ENCODE measurements around the gene CFAP74.

Gene CFAP74

DNA sequence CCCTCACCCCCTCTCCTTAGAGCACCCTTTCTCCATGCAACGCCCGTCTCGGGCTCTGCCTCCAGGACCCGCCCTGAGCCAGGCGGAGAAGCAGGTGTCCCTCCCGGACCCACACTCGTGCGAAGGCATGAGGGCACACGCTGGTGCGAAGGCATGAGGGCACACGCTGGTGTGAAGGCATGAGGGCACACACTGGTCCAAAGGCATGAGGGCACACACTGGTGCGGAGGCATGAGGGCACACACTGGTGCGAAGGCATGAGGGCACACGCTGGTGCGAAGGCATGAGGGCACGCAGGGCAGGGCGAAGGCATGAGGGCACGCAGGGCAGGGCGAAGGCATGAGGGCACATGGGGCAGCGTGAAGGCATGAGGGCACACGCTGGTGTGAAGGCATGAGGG, 78.7 kb downstream of the CFAP74 start:
- TF ChIP-seq, protein P1, sequence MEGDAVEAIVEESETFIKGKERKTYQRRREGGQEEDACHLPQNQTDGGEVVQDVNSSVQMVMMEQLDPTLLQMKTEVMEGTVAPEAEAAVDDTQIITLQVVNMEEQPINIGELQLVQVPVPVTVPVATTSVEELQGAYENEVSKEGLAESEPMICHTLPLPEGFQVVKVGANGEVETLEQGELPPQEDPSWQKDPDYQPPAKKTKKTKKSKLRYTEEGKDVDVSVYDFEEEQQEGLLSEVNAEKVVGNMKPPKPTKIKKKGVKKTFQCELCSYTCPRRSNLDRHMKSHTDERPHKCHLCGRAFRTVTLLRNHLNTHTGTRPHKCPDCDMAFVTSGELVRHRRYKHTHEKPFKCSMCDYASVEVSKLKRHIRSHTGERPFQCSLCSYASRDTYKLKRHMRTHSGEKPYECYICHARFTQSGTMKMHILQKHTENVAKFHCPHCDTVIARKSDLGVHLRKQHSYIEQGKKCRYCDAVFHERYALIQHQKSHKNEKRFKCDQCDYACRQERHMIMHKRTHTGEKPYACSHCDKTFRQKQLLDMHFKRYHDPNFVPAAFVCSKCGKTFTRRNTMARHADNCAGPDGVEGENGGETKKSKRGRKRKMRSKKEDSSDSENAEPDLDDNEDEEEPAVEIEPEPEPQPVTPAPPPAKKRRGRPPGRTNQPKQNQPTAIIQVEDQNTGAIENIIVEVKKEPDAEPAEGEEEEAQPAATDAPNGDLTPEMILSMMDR (IDR thresholded peaks at IDR 0.05; ENCODE audit: low read depth, low read length), result no peak
- Histone ChIP-seq H3K36me3 (no peaks in the 10 kb centered on the region), H3K27me3 (ENCODE audit: insufficient read depth, low read depth, severe bottlenecking) (no peaks in the 10 kb centered on the region), H3K4me3 (ENCODE audit: low read depth, low read length) (no peak overlapping the region), H3K9me3 (ENCODE audit: severe bottlenecking) (no peaks in the 10 kb centered on the region), H3K27ac (no peak overlapping the region)
- DNase-seq, result peak; percentile 4

DNA sequence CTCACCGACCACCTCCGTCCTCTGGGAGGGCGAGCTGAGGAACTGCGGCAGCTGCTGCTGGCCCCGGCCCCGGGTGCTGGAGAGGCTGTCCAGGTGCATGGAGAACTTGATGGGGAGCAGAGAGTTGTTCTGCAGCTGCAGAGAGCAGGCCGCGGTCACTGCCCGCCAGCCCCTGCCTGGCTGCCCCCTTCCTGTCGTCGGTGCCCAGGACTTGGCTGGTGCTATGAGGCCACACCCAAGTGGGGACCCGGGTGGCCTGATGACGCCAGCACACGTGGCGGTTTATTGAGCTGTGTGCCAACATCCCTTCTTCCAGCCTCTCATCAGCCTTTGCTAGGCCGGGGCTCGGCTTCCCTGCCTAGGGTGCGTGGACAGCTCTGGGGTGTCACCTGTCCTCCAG, 79.2 kb downstream of the CFAP74 start:
- Histone ChIP-seq H3K27ac (no peak overlapping the region), H3K27me3 (ENCODE audit: insufficient read depth, low read depth, severe bottlenecking) (no peaks in the 10 kb centered on the region), H3K9me3 (ENCODE audit: severe bottlenecking) (no peaks in the 10 kb centered on the region), H3K4me3 (ENCODE audit: low read depth, low read length) (no peak overlapping the region), H3K36me3 (no peaks in the 10 kb centered on the region)
- no peak for DNase-seq
- TF ChIP-seq, protein P1 (IDR thresholded peaks at IDR 0.05; ENCODE audit: low read depth, low read length), result no peak

DNA sequence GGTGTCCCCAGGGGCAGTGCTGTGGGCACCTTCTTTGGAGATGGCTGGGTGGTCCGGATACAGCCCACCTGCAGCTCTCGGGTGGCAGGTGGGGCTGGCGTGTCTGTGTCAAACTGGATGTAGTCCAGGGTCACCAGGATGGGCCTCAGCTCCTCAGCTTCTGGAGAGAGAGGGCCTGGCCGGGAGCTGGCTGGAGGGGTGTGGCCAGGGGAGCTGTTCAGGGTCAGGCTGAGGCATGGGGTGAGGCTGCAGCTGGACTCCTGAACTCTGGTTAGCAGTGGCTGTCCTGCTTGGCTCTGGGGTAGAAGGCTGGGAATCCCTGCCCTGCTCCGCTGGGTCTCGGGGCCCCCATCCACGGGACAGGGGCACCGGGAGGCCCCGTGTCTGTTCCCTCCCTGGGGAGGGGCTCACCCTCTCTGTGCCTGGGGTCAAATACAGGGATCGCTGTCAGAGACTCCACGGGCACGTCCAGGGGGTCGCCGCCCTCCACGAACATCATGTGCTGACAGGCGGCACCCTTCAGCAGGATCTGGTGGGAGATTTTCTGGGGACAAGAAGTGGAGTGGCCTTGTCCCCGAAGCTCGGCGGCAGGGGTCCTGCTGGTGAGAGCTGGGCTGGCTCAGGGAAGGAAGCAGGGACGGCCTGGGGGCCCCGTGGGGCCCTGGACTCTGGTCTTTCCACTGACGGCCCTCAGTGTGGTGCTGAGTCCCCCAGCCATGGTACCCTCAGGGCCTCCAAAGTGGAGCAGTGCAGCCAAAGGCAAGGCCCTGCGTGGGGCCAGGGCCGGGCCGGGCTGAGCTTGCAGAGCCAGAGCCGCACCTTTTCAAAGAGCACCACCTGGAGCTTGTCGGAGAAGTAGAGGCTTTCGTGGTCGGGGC, 80.4 kb downstream of the CFAP74 start:
- Histone ChIP-seq H3K36me3 (no peaks in the 10 kb centered on the region), H3K4me3 (ENCODE audit: low read depth, low read length) (no peak overlapping the region), H3K9me3 (ENCODE audit: severe bottlenecking) (no peaks in the 10 kb centered on the region), H3K27me3 (ENCODE audit: insufficient read depth, low read depth, severe bottlenecking) (no peaks in the 10 kb centered on the region), H3K27ac (no peak overlapping the region)
- TF ChIP-seq, protein P1 (IDR thresholded peaks at IDR 0.05; ENCODE audit: low read depth, low read length), result no peak
- no peak for DNase-seq

DNA sequence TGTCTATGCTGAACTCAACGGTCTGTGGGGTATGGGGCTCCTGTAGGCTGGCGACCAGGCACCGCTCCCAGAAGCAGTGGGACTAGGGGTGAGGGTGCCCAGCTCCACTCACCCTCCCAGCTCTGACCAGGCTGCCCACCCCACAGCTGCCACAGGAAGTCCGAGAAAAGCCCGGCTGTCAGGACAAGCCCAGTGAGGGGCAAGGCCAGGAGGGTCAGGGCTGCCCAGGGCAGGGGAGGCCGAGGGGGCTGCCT, 81.0 kb downstream of the CFAP74 start:
- no peak for DNase-seq
- Histone ChIP-seq H3K27ac (no peak overlapping the region), H3K4me3 (ENCODE audit: low read depth, low read length) (no peak overlapping the region), H3K27me3 (ENCODE audit: insufficient read depth, low read depth, severe bottlenecking) (no peaks in the 10 kb centered on the region), H3K36me3 (no peaks in the 10 kb centered on the region), H3K9me3 (ENCODE audit: severe bottlenecking) (no peaks in the 10 kb centered on the region)
- TF ChIP-seq, protein P1 (IDR thresholded peaks at IDR 0.05; ENCODE audit: low read depth, low read length), result no peak

DNA sequence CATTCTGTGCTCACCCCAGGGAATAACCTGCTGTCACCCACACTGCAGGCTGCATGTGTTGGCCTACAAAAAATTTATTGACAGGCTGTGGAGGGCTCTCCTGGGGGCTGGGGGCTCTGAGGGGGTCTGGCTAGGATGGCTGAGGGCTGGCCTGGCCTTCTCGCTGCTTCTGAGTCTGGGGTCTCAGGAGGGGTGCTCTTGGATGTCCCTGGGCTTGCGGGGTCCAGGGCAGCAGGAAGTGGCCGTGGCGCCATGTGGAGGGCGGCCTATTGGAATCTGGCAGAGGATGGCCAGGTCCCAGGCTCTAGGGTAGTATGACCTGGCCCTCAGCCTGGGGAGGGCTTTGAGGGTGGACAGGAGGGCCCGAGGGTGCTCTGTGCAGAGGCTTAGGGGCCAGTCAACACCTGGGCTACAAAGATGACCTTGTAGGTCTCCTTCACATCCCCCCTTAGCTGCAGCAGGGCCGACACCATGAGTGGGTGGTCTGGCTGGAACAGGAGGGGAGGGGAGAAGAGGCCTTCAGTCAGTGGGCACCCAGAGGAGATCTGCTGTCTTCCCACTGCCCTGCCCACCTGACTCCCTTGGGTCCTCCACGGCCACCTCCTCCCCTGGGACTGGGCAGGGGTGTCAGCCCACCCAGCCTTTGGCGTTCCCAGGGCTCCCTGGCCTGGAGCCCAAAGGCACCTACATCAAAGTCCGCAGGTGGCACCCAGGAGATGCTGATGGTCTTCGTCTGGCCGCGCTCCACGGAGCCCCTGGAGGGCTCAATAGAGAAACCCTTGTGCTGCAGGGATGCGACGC, 81.5 kb downstream of the CFAP74 start:
- H3K36me3 ChIP-seq, result no peaks in the 10 kb centered on the region

More for the DNA sequence above, 81.5 kb downstream of the CFAP74 start:
- TF ChIP-seq, protein P1 (IDR thresholded peaks at IDR 0.05; ENCODE audit: low read depth, low read length), result no peak
- no peak for DNase-seq
- Histone ChIP-seq H3K4me3 (ENCODE audit: low read depth, low read length) (no peak overlapping the region), H3K27ac (no peak overlapping the region), H3K9me3 (ENCODE audit: severe bottlenecking) (no peaks in the 10 kb centered on the region), H3K27me3 (ENCODE audit: insufficient read depth, low read depth, severe bottlenecking) (no peaks in the 10 kb centered on the region)
